Prostate gland (tissue), 2 donors: ENCODE data around the gene SMPD3. TPM values are rescaled to one million over a fixed set of nuclear protein-coding genes. Genes with fewer than 3 reads are reported as not detected.

ENCODE experiments used
- DNase-seq: peaks from one replicate; pipeline ENCODE4 v3.0.0-alpha.2; 2019; ENCODE audit warnings: low spot score
- H3K27ac ChIP-seq, 2 donors: fragments of 200-600 bp; sonication (generic); 2 replicates each; pipeline ENCODE4 v1.5.1; 2017 to 2019
- H3K27me3 ChIP-seq: fragments of 200-600 bp; sonication (generic); replicated peaks from 2 replicates; pipeline ENCODE4 v1.5.1; 2019; ENCODE audit not compliant: insufficient read depth
- H3K36me3 ChIP-seq, 2 donors: fragments of 200-600 bp; sonication (generic); 1 replicate in 1 of 2; 2 replicates in 1 of 2; pipeline versions ENCODE4 v1.5.1 to v1.8.1; 2017 to 2019
- H3K4me1 ChIP-seq: fragments of 200-600 bp; sonication (generic); replicated peaks from 2 replicates; pipeline ENCODE4 v1.5.1; 2019
- H3K4me3 ChIP-seq, 2 donors: fragments of 200-600 bp; sonication (generic); 2 replicates each; pipeline ENCODE4 v1.5.1; 2017 to 2019
- H3K9me3 ChIP-seq: fragments of 200-600 bp; sonication (generic); 2 replicates; pipeline ENCODE4 v1.5.1; 2017
- POLR2A ChIP-seq: fragments of 450-650 bp; IDR thresholded peaks from one replicate; pipeline ENCODE4 v1.6.1; 2016; ENCODE audit warnings: antibody characterized with exemption, mild to moderate bottlenecking
- POLR2AphosphoS5 ChIP-seq: sonication (generic); formaldehyde crosslinking; IDR thresholded peaks from one replicate; pipeline ENCODE4 v1.6.1; 2017; ENCODE audit warnings: antibody characterized with exemption
- WGBS: methylation state at CpG from one replicate; pipeline ENCODE4 v1.1.5; 2018; 5-methylcytosine and 5-hydroxymethylcytosine counted together
- intact Hi-C: fragments of 100-400 bp; cut with DNase I; formaldehyde crosslinking; loops from one replicate; pipeline ENCODE4 v1.14.2; 2022
- small RNA-seq, 2 donors: library from RNA; depleted of rRNA; stranded (forward); fragments of <200 nt; gene quantifications; one replicate each; pipeline ENCODE3, GENCODE V24; 2016
- total RNA-seq, 2 donors: library from RNA; depleted of rRNA; stranded (reverse); fragments of >200 nt; gene quantifications; one replicate each; pipeline ENCODE4 v1.1.0, GENCODE V29; 2016
- TF ChIP-seq, protein P1 (sequence below), 4 experiments: fragments of 200-600 bp in 2 of 4; fragments of 450-650 bp in 2 of 4; sonication (generic) in 2 of 4; IDR thresholded peaks; 1 replicate in 3 of 4; 2 replicates in 1 of 4; pipeline ENCODE4 v1.5.1; 2016 to 2019; ENCODE audit warnings: antibody characterized with exemption in 4 of 4, mild to moderate bottlenecking in 2 of 4, moderate library complexity in 2 of 4

SMPD3 gene
- total RNA-seq, 2 donors from 2014 or later = 4.7 to 27.8 TPM

DNA sequence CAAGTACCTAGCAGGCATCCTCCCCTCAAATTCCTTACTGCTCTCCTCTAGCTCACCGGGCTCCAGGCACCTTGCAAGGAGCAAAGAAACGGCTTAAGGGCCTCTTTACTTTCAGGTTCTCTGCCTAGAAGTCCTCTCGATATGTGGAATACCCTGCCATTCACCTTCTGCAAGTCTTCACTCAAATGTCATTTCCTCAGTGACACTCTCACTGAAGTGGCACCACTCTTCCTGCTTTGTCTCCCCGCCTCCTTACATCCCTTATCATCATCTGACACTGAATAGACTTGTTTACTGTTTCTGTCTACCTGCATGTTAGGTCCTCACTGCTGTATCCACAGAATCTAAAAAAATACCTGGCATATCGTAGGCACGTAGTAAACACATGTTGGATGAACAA, 138.5 kb downstream of the SMPD3 start:
- Histone ChIP-seq H3K27me3 (no peaks in the 10 kb centered on the region), H3K36me3 (no peaks in the 10 kb centered on the region), H3K4me3 (peak overlapping the region; percentile 65 to 76), H3K27ac (peak overlapping the region; percentile 70 to 72), H3K9me3 (no peaks in the 10 kb centered on the region), H3K4me1 (peaks cover 8% of the 10 kb centered on the region)
- TF ChIP-seq POLR2AphosphoS5 (no peak), POLR2A (no peak)
- TF ChIP-seq, protein P1, sequence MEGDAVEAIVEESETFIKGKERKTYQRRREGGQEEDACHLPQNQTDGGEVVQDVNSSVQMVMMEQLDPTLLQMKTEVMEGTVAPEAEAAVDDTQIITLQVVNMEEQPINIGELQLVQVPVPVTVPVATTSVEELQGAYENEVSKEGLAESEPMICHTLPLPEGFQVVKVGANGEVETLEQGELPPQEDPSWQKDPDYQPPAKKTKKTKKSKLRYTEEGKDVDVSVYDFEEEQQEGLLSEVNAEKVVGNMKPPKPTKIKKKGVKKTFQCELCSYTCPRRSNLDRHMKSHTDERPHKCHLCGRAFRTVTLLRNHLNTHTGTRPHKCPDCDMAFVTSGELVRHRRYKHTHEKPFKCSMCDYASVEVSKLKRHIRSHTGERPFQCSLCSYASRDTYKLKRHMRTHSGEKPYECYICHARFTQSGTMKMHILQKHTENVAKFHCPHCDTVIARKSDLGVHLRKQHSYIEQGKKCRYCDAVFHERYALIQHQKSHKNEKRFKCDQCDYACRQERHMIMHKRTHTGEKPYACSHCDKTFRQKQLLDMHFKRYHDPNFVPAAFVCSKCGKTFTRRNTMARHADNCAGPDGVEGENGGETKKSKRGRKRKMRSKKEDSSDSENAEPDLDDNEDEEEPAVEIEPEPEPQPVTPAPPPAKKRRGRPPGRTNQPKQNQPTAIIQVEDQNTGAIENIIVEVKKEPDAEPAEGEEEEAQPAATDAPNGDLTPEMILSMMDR (IDR thresholded peaks at IDR 0.05) = no peak
- WGBS = 40% methylated on average over 6 of the region's 6 CpGs
- intact Hi-C loops = loop anchor here (5.0 kb wide), 1 partner anchor 47 kb away; the partner anchor contains the start of gene SLC7A6
- no peak for DNase-seq

Small RNAs within 50 kb of the gene (small RNA-seq; reads per million reads assigned to genes)
- gene RF00019 (0 reads per million in 2 donors), gene RNU4-30P (0 reads per million in 2 donors)

Other genes starting within 250 kb of the SMPD3 start
- gene ESRP2, start 212.4 kb downstream of the SMPD3 start, total RNA-seq = 10 to 100 TPM; 24.5 to 48.1 TPM
- 10 to 100 TPM; 15.7 to 39.5 TPM for gene PLA2G15, start 203.1 kb downstream of the SMPD3 start, total RNA-seq
- gene SLC7A6, start 184.0 kb downstream of the SMPD3 start, total RNA-seq = 10 to 100 TPM; 12.8 to 30.5 TPM
- gene SLC7A6OS, start 137.6 kb downstream of the SMPD3 start, total RNA-seq = 10 to 100 TPM in 1 of 2 donors, 1 to 10 TPM in 1; 10.0 to 23.6 TPM
- 10 to 100 TPM; 45.2 to 77.9 TPM for gene PRMT7, start 137.5 kb downstream of the SMPD3 start, total RNA-seq
- 10 to 100 TPM; 27.2 to 30.3 TPM for gene ZFP90, start 90.8 kb upstream of the SMPD3 start, total RNA-seq
- 10 to 100 TPM; 30.0 to 98.5 TPM for gene CDH3, start 196.8 kb upstream of the SMPD3 start, total RNA-seq